GM13976 (cell line): ENCODE data around the gene ZXDB.
"Not testable (repeated sequence)": the region's sequence is repeated elsewhere in the genome, so short reads cannot be mapped to it uniquely, and the experiment has no call there.

Experiments used
- DNase-seq: peaks from one replicate; pipeline ENCODE4 v3.0.0; 2012; ENCODE audit warnings: low spot score
- CTCF ChIP-seq: IDR thresholded peaks from 2 replicates; pipeline ENCODE4 v1.5.1; 2012; ENCODE audit warnings: borderline replicate concordance, mild to moderate bottlenecking; ENCODE audit not compliant: insufficient read depth; ENCODE audit errors: extremely low read depth, missing control alignments, control extremely low read depth
- in situ Hi-C: fragments of 300-500 bp; cut with MboI; formaldehyde crosslinking; loops from one replicate; pipeline ENCODE4 v1.12.0; 2022; ENCODE audit warnings: low sequenced_read_pairs, mixed read lengths, inconsistent platforms; ENCODE audit not compliant: unreplicated experiment

Gene ZXDB

DNA sequence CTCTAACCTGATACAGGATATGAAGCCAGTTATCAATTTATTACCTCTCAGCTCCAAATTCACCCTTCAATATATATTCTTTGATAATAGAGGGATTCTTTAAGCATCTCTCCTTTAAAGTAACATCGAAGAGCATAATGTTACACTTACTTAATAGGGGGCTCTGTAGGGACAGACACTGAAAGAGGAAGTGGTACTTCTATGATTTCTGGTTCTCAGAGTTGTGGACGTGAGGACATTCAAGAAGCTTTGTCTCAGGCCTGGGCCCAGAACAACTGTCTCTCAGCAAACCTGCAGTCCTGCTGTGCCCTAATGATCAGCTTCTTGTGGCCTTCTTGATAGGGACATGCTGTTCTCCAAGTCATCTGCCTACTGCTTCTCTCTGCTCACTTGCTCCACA is 4.2 kb upstream of the ZXDB start:
- in situ Hi-C loops: loop anchor here (25.0 kb wide), 1 partner anchor 325 kb away; the partner anchor contains the start of gene ZXDA
- no peak for TF ChIP-seq CTCF
- DNase-seq: peak; percentile 11

GRCh38 chrX:57592160-57592893 is 516 bp downstream of the ZXDB start:
- DNase-seq: peak; percentile 12

GRCh38 chrX:57592894-57593215 is 1.0 kb downstream of the ZXDB start:
- not testable (repeated sequence) for DNase-seq
- in situ Hi-C loops: loop anchor here (25.0 kb wide), 1 partner anchor 319 kb away; the partner anchor contains the start of gene ZXDA

More at GRCh38 chrX:57592160-57592893, 516 bp downstream of the ZXDB start:
- in situ Hi-C loops: loop anchor here (25.0 kb wide), 1 partner anchor 320 kb away; the partner anchor contains the start of gene ZXDA

DNA sequence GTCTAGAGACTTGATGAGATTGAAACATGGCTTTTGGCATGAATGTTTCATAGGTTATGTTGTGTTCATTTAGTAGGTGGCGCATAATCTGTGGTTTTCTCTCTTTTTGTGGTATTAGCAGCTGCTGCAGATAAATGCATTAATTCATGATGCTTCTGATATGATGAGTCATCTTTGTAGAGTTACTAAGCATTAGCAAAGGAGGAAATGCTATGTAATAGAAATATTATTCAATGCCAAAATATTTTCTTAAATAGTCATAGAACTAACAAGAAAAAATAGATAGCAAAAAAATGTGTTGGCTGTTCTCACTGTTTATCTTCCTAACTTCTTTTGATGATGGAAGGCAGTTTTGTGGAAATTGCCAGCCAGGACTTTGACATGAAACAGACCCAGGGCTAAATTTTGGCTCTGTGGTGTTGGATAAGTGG is 3.6 kb downstream of the ZXDB start:
- in situ Hi-C loops: loop anchor here (25.0 kb wide), 1 partner anchor 317 kb away; the partner anchor contains the start of gene ZXDA
- no peak for TF ChIP-seq CTCF
- DNase-seq: no peak

DNA sequence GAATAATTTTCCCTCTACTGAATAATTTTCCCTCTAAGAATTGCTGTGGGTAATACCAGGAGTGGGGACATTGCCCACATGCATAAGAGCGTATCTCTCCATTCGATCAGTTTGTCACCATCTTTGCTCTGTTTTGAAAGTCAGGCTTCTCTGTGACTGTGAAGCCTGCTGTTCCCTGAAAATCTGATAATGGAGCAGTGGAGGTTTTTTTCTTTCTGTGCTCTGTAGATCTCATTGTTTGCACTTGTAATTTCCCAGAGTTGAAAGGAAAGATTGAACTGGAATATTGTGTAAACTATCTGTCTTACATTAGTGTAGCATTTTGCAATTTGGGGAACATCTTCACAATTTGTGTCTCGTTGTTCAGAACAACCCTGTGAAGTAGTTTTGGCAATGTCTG is 4.3 kb downstream of the ZXDB start:
- no peak for TF ChIP-seq CTCF
- in situ Hi-C loops: loop anchor here (25.0 kb wide), 1 partner anchor 316 kb away; the partner anchor contains the start of gene ZXDA
- DNase-seq: no peak

DNA sequence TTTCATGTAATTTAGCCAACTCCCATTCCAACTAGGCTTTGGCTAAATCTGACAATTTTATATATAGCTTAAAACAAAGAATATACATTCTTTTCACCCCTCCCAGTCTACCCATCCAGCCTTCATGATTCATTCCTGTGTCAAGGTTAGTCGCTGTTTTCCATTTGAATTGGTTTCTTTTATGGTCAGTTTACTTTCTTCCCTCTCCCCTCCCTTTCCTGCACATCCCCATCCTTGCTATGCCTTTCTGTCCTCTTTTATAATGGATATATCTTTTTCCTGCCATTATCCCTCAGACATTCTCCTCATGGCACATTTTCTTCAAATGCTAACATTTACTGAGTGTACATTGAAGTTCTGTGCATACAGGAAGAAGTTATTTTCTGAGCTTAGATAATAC is 4.7 kb downstream of the ZXDB start:
- in situ Hi-C loops: loop anchor here (25.0 kb wide), 1 partner anchor 316 kb away; the partner anchor contains the start of gene ZXDA
- no peak for DNase-seq
- no peak for TF ChIP-seq CTCF

DNA sequence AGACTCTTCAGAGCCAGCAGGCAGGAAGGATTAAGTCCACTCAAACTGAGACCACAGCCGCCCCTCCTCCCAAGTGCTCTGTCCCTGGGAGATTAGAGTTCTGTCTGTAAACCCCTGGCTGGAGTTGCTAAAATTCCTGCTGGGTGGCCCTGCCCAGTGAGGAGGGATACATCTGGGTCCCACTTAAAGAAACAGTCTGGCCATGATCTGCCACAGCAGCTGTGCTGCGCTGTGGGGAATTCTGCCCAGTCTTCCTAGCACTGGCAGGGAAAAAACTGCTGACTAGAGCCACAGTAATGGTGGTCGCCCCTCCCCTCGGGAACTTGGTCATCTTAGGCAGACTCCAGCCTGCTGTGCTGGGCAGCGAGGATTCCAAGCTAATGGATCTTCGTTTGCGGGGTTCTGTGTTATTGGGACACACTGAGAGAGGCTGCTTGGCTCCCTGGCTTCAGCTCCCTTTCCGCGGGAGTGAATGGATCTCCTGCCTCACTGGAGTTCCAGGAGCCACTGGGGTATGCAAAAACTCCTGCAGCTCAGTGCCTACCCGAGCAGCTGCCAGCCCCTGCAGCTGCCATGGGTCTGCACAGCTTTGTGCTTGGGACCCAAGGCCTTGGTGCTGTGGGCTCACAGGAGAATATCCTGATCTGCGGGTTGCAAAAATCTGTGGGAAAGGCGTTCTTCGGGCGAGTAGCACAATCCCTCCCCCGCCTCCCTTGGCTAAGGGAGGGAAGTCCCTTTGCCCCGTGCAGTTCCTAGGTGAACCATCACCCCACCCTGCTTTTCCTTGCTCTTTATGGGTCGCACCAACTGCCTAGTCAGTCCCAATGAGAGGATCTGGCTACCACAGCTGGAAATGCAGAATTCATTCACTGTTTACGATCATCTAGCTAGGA is 15.7 kb downstream of the ZXDB start:
- DNase-seq: no peak
- no peak for TF ChIP-seq CTCF
- in situ Hi-C loops: no loop called here

DNA sequence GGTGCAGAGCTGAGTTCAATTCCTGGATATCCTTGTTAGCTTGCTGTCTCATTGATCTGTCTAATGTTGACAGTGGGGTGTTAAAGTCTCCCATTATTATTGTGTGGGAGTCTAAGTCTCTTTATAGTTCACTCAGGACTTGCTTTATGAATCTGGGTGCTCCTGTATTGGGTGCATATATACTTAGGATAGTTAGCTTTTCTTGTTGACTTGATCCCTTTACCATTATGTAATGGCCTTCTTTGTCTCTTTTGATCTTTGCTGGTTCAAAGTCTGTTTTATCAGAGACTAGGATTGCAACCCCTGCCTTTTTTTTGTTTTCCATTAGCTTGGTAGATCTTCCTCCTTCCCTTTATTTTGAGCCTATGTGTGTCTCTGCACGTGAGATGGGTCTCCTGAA is 21.5 kb downstream of the ZXDB start:
- in situ Hi-C loops, DNase-seq: not testable (repeated sequence)

DNA sequence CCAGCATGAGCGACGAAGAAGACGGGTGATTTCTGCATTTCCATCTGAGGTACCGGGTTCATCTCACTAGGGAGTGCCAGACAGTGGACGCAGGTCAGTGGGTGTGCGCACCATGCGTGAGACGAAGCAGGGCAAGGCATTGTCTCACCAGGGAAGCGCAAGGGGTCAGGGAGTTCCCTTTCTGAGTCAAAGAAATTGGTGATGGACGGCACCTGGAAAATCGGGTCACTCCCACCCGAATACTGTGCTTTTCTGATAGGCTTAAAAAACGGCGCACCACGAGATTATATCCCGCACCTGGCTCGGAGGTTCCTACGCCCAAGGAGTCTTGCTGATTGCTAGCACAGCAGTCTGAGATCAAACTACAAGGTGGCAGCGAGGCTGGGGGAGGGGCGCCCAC is 37.6 kb downstream of the ZXDB start:
- in situ Hi-C loops, DNase-seq: not testable (repeated sequence)
